Measurements from ENCODE around the gene LAMB1. TPM values are rescaled to one million over a fixed set of nuclear protein-coding genes. Genes with fewer than 3 reads are reported as not detected.

The LAMB1 gene
- total RNA-seq, 1 donor: 410 TPM

DNA sequence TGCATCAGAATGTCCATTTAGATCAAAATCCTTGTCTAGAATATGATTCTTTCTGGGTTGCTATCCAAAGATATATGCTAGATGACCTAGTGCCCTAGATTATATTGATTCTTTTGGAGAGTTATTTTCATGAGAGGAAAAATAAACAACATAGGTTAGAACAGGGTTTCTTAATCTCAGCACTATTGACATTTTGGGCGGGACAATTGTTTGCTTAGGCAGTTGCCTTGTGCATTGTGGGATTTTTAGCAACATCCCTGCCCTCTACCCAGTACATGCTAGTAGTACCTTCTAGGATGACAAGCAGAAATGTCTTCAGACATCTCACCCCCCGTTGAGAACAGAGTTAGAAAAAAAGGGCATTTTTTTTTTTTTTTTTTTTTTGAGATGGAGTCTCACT lies 25.1 kb upstream of the LAMB1 start:
- no peak for DNase-seq (ENCODE audit: insufficient read length, low spot score, missing footprints)
- Histone ChIP-seq H4K20me1 (ENCODE audit: insufficient read depth, low read length) (no peaks in the 10 kb centered on the region), H3K79me2 (ENCODE audit: insufficient read depth, low read length) (no peaks in the 10 kb centered on the region), H3K36me3 (ENCODE audit: insufficient read depth, low read length) (no peaks in the 10 kb centered on the region), H3K27ac (ENCODE audit: low read depth, low read length) (no peak overlapping the region), H3K4me2 (ENCODE audit: insufficient read depth, low read length) (no peak overlapping the region), H2AFZ (ENCODE audit: low read length) (no peak overlapping the region), H3K27me3 (ENCODE audit: insufficient read depth, low read length) (no peaks in the 10 kb centered on the region), H3K4me1 (ENCODE audit: insufficient read depth, low read length) (peaks cover 30% of the 10 kb centered on the region), H3K9me3 (ENCODE audit: low read depth, low read length) (no peaks in the 10 kb centered on the region), H3K4me3 (ENCODE audit: insufficient read depth, low read length) (no peak overlapping the region)
- TF ChIP-seq, protein P1, sequence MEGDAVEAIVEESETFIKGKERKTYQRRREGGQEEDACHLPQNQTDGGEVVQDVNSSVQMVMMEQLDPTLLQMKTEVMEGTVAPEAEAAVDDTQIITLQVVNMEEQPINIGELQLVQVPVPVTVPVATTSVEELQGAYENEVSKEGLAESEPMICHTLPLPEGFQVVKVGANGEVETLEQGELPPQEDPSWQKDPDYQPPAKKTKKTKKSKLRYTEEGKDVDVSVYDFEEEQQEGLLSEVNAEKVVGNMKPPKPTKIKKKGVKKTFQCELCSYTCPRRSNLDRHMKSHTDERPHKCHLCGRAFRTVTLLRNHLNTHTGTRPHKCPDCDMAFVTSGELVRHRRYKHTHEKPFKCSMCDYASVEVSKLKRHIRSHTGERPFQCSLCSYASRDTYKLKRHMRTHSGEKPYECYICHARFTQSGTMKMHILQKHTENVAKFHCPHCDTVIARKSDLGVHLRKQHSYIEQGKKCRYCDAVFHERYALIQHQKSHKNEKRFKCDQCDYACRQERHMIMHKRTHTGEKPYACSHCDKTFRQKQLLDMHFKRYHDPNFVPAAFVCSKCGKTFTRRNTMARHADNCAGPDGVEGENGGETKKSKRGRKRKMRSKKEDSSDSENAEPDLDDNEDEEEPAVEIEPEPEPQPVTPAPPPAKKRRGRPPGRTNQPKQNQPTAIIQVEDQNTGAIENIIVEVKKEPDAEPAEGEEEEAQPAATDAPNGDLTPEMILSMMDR (IDR thresholded peaks at IDR 0.05; ENCODE audit: extremely low read depth, low read depth, low read length): no peak

DNA sequence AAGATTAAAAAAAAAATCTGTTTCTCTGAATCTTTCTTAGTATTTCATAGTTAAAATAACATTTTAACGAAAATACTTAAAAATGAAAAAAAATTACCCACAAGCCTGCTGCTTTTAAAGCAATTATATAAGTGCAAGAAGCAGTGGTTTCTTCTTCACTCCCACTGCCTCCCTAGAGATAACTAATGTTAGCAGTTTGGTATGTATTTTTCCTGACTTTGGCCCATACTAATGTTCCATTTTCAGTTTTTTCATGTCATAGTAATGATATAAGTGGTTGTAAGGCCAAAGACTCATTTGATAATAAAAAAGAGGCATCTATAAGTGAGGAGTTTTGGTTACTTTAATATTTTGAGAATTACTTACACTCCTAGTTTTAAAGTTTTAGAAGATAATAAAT lies 24.3 kb upstream of the LAMB1 start:
- H3K27me3 ChIP-seq (ENCODE audit: insufficient read depth, low read length): no peaks in the 10 kb centered on the region
- peak overlapping the region; percentile 46 for H3K4me2 ChIP-seq (ENCODE audit: insufficient read depth, low read length)
- H3K9me3 ChIP-seq (ENCODE audit: low read depth, low read length): no peaks in the 10 kb centered on the region
- H3K4me1 ChIP-seq (ENCODE audit: insufficient read depth, low read length): peaks cover 31% of the 10 kb centered on the region
- H3K4me3 ChIP-seq (ENCODE audit: insufficient read depth, low read length): no peak overlapping the region
- no peaks in the 10 kb centered on the region for H3K79me2 ChIP-seq (ENCODE audit: insufficient read depth, low read length)
- peak overlapping the region; percentile 52 for H3K27ac ChIP-seq (ENCODE audit: low read depth, low read length)
- TF ChIP-seq, protein P1 (IDR thresholded peaks at IDR 0.05; ENCODE audit: extremely low read depth, low read depth, low read length): no peak
- no peaks in the 10 kb centered on the region for H4K20me1 ChIP-seq (ENCODE audit: insufficient read depth, low read length)
- no peak for DNase-seq (ENCODE audit: insufficient read length, low spot score, missing footprints)
- H3K36me3 ChIP-seq (ENCODE audit: insufficient read depth, low read length): no peaks in the 10 kb centered on the region
- no peak overlapping the region for H2AFZ ChIP-seq (ENCODE audit: low read length)

DNA sequence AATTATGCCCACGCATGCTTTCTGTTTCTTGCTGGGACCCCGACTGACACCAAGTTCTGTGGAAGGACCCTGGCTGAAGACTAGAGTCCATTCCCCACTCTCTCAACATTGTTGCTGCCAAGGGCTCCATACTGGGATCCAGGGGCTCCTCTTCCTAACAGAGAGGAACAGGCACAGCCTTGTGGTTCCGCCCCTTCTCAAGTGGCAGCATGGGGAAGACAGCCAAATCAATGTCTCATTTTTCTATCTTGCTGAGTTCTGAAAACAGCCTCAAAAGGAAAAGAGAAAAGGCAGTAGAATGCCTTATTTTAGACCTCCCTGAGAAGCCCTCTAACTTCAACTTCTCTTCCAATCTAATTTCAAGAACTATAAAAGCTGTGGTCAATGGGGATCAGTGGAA lies 23.7 kb upstream of the LAMB1 start:
- Histone ChIP-seq H2AFZ (ENCODE audit: low read length) (peak overlapping the region; percentile 57), H4K20me1 (ENCODE audit: insufficient read depth, low read length) (no peaks in the 10 kb centered on the region), H3K9me3 (ENCODE audit: low read depth, low read length) (no peaks in the 10 kb centered on the region), H3K27ac (ENCODE audit: low read depth, low read length) (peak overlapping the region; percentile 52), H3K4me1 (ENCODE audit: insufficient read depth, low read length) (peaks cover 31% of the 10 kb centered on the region), H3K36me3 (ENCODE audit: insufficient read depth, low read length) (no peaks in the 10 kb centered on the region), H3K79me2 (ENCODE audit: insufficient read depth, low read length) (no peaks in the 10 kb centered on the region), H3K27me3 (ENCODE audit: insufficient read depth, low read length) (no peaks in the 10 kb centered on the region), H3K4me3 (ENCODE audit: insufficient read depth, low read length) (no peak overlapping the region), H3K4me2 (ENCODE audit: insufficient read depth, low read length) (peak overlapping the region; percentile 46)
- no peak for DNase-seq (ENCODE audit: insufficient read length, low spot score, missing footprints)
- TF ChIP-seq, protein P1 (IDR thresholded peaks at IDR 0.05; ENCODE audit: extremely low read depth, low read depth, low read length): no peak

DNA sequence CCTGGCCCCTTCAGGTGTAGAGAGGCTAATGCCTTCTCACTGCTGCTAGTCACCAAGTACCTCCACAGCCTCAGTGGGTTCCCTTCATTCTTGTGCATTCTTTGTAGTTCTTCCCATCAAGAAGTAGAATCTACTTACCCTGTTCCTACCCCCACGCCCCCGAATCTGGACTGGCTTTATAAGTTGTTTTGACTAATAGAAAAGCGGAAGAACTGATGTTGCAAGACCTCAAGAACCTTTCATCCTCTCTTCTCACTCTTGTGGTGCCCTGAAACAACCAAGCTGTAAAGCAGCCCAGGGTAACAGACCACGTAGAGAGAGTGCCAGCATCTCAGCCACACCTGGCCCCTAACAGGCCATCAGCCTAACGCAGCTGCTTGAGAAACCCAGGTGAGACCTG lies 23.2 kb upstream of the LAMB1 start:
- no peak overlapping the region for H3K4me3 ChIP-seq (ENCODE audit: insufficient read depth, low read length)
- no peak for DNase-seq (ENCODE audit: insufficient read length, low spot score, missing footprints)
- no peaks in the 10 kb centered on the region for H4K20me1 ChIP-seq (ENCODE audit: insufficient read depth, low read length)
- no peaks in the 10 kb centered on the region for H3K27me3 ChIP-seq (ENCODE audit: insufficient read depth, low read length)
- no peak overlapping the region for H2AFZ ChIP-seq (ENCODE audit: low read length)
- H3K79me2 ChIP-seq (ENCODE audit: insufficient read depth, low read length): no peaks in the 10 kb centered on the region
- H3K27ac ChIP-seq (ENCODE audit: low read depth, low read length): no peak overlapping the region
- H3K36me3 ChIP-seq (ENCODE audit: insufficient read depth, low read length): no peaks in the 10 kb centered on the region
- H3K4me2 ChIP-seq (ENCODE audit: insufficient read depth, low read length): no peak overlapping the region
- H3K4me1 ChIP-seq (ENCODE audit: insufficient read depth, low read length): peaks cover 31% of the 10 kb centered on the region
- no peaks in the 10 kb centered on the region for H3K9me3 ChIP-seq (ENCODE audit: low read depth, low read length)
- TF ChIP-seq, protein P1 (IDR thresholded peaks at IDR 0.05; ENCODE audit: extremely low read depth, low read depth, low read length): no peak
